ENCODE data around the gene MAML3.

- TF ChIP-seq POLR2A (IDR thresholded peaks at IDR 0.05; ENCODE audit: low read length) (no peak), GATA1 (IDR thresholded peaks at IDR 0.05; ENCODE audit: low read depth, low read length) (no peak)
Observed at GRCh38 chr4:139872274-139872673, 281.7 kb downstream of the MAML3 start.
